ENCODE data around the gene FAM216B.
"Not testable (repeated sequence)": the region's sequence is repeated elsewhere in the genome, so short reads cannot be mapped to it uniquely, and the experiment has no call there.

Gene FAM216B

GRCh38 chr13:42757678-42758420 is 23.5 kb upstream of the FAM216B start:
- no peak for FAIRE-seq
- TF ChIP-seq, protein P1, sequence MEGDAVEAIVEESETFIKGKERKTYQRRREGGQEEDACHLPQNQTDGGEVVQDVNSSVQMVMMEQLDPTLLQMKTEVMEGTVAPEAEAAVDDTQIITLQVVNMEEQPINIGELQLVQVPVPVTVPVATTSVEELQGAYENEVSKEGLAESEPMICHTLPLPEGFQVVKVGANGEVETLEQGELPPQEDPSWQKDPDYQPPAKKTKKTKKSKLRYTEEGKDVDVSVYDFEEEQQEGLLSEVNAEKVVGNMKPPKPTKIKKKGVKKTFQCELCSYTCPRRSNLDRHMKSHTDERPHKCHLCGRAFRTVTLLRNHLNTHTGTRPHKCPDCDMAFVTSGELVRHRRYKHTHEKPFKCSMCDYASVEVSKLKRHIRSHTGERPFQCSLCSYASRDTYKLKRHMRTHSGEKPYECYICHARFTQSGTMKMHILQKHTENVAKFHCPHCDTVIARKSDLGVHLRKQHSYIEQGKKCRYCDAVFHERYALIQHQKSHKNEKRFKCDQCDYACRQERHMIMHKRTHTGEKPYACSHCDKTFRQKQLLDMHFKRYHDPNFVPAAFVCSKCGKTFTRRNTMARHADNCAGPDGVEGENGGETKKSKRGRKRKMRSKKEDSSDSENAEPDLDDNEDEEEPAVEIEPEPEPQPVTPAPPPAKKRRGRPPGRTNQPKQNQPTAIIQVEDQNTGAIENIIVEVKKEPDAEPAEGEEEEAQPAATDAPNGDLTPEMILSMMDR (IDR thresholded peaks at IDR 0.05; ENCODE audit: insufficient read depth, missing control alignments), result no peak
- no peak for DNase-seq (ENCODE audit: insufficient read length, low spot score)

- TF ChIP-seq, protein P1 (IDR thresholded peaks at IDR 0.05; ENCODE audit: insufficient read depth, missing control alignments), result no peak
- DNase-seq (ENCODE audit: insufficient read length, low spot score) (no peak), FAIRE-seq (no peak)
These were observed 22.9 kb upstream of the FAM216B start for GRCh38 chr13:42758515-42758914.

DNA sequence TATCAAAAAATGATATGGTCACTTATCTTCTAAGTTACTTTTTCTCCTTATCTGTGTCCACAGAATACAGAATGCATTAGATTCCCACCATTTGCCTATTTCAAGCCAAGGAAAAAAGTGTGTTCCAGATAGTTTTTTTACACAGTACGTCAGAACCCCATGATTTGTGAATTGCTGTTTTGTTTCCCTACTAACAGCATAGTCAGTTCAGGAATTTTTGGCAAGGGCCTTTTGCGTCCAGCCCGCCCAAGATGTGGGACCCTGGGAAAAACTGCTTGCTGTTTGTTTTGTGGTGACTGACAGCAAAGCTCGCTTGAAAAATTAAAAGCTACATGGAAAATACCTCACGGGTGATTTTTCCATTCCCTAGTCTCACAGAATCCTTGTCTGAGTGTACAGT is 20.4 kb upstream of the FAM216B start:
- FAIRE-seq (no peak), DNase-seq (ENCODE audit: insufficient read length, low spot score) (no peak)
- TF ChIP-seq, protein P1 (IDR thresholded peaks at IDR 0.05; ENCODE audit: insufficient read depth, missing control alignments), result no peak

- TF ChIP-seq, protein P1 (IDR thresholded peaks at IDR 0.05; ENCODE audit: insufficient read depth, missing control alignments), result no peak
- no peak for FAIRE-seq
- no peak for DNase-seq (ENCODE audit: insufficient read length, low spot score)
These were observed 19.1 kb upstream of the FAM216B start for GRCh38 chr13:42762251-42762650.

DNA sequence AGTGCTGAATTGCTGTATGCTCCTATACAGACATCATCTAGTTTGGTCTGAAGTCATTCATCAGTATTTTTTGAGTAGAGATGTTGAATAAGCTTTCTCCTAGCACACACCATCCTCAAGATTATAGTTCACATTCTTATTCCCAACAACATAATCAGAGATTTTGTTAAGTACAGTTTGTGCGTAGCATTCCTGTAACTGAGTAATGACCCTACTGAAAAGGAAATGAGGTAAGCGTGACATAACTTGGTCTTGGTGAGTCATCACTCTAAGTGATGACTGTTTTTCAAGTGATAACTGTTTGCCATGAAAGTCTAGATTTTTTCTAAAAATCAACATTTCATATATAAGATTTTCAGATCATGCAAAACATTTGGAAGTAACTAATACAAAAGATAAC is 18.5 kb upstream of the FAM216B start:
- TF ChIP-seq, protein P1 (IDR thresholded peaks at IDR 0.05; ENCODE audit: insufficient read depth, missing control alignments), result no peak
- DNase-seq (ENCODE audit: insufficient read length, low spot score) (no peak), FAIRE-seq (no peak)

- FAIRE-seq (no peak), DNase-seq (ENCODE audit: insufficient read length, low spot score) (no peak)
- TF ChIP-seq, protein P1 (IDR thresholded peaks at IDR 0.05; ENCODE audit: insufficient read depth, missing control alignments), result no peak
These were observed 15.4 kb upstream of the FAM216B start for GRCh38 chr13:42766016-42766415.

GRCh38 chr13:42769650-42770049 is 11.7 kb upstream of the FAM216B start:
- FAIRE-seq (no peak), DNase-seq (ENCODE audit: insufficient read length, low spot score) (no peak)
- TF ChIP-seq, protein P1 (IDR thresholded peaks at IDR 0.05; ENCODE audit: insufficient read depth, missing control alignments), result no peak

DNA sequence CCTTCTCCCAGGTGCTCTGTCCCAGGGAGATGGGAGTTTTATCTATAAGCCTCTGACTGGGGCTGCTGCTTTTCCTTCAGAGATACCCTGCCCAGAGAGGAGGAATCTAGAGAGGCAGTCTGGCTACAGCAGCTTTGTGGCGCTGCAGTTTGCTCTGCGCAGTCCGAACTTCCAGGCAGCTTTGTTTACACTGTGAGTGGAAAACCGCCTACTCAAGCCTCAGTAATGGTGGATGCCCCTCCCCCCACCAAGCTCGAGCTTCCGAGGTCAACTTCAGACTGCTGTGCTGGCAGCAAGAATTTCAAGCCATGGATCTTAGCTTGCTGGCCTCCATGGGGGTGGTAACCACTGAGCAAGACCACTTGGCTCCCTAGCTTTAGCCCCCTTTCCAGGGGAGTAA is 4.8 kb upstream of the FAM216B start:
- not testable (repeated sequence) for FAIRE-seq; DNase-seq (ENCODE audit: insufficient read length, low spot score)

All from D721Med (cell line).